ENCODE measurements around the gene BANP. TPM values are rescaled to one million over a fixed set of nuclear protein-coding genes. Genes with fewer than 3 reads are reported as not detected.

Gene BANP
- total RNA-seq, 1 donor from 2014 or later = 25.5 TPM

- Mint-ChIP-seq H3K36me3 (ENCODE audit: unreplicated experiment) (peaks cover 6% of the 10 kb centered on the region), H3K27me3 (ENCODE audit: unreplicated experiment) (peaks cover 7% of the 10 kb centered on the region), H3K4me3 (ENCODE audit: unreplicated experiment) (no peak overlapping the region), H3K27ac (ENCODE audit: unreplicated experiment) (no peak overlapping the region), H3K4me1 (ENCODE audit: low read depth, unreplicated experiment) (peaks cover 13% of the 10 kb centered on the region), H3K9me3 (ENCODE audit: unreplicated experiment) (no peaks in the 10 kb centered on the region)
- DNase-seq = no peak
- TF ChIP-seq, protein P1, sequence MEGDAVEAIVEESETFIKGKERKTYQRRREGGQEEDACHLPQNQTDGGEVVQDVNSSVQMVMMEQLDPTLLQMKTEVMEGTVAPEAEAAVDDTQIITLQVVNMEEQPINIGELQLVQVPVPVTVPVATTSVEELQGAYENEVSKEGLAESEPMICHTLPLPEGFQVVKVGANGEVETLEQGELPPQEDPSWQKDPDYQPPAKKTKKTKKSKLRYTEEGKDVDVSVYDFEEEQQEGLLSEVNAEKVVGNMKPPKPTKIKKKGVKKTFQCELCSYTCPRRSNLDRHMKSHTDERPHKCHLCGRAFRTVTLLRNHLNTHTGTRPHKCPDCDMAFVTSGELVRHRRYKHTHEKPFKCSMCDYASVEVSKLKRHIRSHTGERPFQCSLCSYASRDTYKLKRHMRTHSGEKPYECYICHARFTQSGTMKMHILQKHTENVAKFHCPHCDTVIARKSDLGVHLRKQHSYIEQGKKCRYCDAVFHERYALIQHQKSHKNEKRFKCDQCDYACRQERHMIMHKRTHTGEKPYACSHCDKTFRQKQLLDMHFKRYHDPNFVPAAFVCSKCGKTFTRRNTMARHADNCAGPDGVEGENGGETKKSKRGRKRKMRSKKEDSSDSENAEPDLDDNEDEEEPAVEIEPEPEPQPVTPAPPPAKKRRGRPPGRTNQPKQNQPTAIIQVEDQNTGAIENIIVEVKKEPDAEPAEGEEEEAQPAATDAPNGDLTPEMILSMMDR (IDR thresholded peaks at IDR 0.05; ENCODE audit: partially characterized antibody, unreplicated experiment) = no peak
These were observed 113.9 kb downstream of the BANP start for GRCh38 chr16:88064889-88065746.

DNA sequence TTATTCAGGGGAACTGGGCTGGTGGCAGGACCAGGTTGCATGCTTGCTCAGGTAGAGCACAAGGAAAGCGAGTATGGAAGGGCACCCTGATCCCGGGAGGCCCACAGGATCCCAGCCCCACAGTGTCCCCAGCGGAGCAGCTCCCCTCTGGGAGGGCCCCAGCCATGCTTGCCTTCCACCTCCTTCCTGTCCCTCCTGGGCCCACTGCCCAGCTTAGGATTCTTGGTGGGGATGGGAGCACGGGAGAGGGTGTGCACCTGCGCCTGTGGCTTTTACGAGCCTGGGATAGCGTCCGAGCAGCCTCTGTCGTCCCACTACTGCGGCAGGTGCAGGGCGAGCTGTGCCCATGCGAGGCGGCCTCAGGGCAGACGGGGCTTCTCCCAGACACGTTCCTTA is 114.5 kb downstream of the BANP start:
- TF ChIP-seq, protein P1 (IDR thresholded peaks at IDR 0.05; ENCODE audit: partially characterized antibody, unreplicated experiment) = no peak
- Mint-ChIP-seq H3K4me1 (ENCODE audit: low read depth, unreplicated experiment) (peaks cover 17% of the 10 kb centered on the region), H3K4me3 (ENCODE audit: unreplicated experiment) (no peak overlapping the region), H3K9me3 (ENCODE audit: unreplicated experiment) (peaks cover 4% of the 10 kb centered on the region), H3K27ac (ENCODE audit: unreplicated experiment) (no peak overlapping the region), H3K27me3 (ENCODE audit: unreplicated experiment) (peaks cover 7% of the 10 kb centered on the region), H3K36me3 (ENCODE audit: unreplicated experiment) (peaks cover 6% of the 10 kb centered on the region)
- no peak for DNase-seq

DNA sequence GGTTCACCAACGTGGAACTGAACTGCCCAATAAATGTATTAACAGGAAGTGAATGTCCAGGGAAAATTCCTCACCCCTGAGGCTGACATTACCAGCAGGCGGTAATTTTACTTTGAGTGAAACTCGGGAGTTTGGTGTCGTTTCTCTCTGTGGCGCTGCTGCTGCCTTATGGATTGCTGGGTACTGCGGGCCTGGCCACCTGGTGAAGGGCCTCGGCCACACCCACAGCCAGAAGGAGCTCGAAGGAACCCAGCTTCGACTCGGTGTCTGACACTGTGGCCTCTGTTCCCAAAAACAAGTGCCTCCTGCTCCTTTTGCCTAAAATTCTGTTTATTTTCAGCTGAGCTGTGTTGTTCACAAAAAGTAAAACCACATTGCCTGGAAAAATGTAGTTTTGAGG is 115.0 kb downstream of the BANP start:
- peaks cover 17% of the 10 kb centered on the region for H3K4me1 Mint-ChIP-seq (ENCODE audit: low read depth, unreplicated experiment)
- peaks cover 4% of the 10 kb centered on the region for H3K9me3 Mint-ChIP-seq (ENCODE audit: unreplicated experiment)
- peak overlapping the region; percentile 46 for H3K4me3 Mint-ChIP-seq (ENCODE audit: unreplicated experiment)
- H3K36me3 Mint-ChIP-seq (ENCODE audit: unreplicated experiment) = peaks cover 6% of the 10 kb centered on the region
- peaks cover 7% of the 10 kb centered on the region for H3K27me3 Mint-ChIP-seq (ENCODE audit: unreplicated experiment)
- no peak for DNase-seq
- H3K27ac Mint-ChIP-seq (ENCODE audit: unreplicated experiment) = no peak overlapping the region
- TF ChIP-seq, protein P1 (IDR thresholded peaks at IDR 0.05; ENCODE audit: partially characterized antibody, unreplicated experiment) = no peak

DNA sequence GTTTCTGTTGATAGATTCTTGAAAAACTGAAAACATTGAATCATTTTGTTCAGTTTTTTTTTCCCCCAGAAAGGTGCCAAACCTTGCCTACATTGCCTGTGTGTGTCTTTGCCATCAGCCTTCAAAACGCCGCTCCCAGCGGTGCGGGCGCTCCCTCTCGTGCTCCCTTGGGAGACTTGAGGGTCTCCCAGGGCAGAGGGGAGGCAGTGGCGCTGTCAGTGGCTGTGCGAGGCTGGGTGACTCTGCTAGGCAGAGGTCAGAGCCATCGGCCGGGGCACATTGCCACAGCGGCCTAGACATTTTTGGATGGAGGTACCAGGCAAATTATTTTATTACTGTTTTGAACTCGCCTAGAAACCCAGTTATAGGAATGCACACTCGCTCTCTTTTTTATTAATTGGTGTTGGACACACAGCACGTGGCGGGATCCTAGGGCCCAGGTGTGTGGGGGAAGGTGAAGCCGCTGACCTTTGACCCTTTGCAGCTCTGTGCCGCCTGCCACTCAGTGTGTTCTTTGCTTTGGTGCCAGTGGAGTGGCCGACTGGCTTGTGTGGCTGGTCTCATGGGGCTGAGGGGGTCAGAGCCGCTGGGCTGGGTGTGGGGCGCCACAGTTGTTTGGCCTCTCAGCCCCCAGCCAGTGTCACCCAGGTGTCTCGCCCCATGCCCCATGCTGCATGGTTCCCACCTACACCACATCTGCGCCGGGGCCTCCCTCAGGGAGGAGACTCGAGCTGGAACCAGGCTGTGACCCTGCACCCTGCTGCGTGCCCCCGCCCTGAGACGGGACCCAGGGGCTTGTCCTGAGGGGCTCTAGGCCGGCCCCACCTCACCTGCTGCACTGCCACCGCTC is 115.7 kb downstream of the BANP start:
- TF ChIP-seq, protein P1 (IDR thresholded peaks at IDR 0.05; ENCODE audit: partially characterized antibody, unreplicated experiment) = no peak
- no peak overlapping the region for H3K27ac Mint-ChIP-seq (ENCODE audit: unreplicated experiment)
- DNase-seq = peak; percentile 9
- peaks cover 5% of the 10 kb centered on the region for H3K9me3 Mint-ChIP-seq (ENCODE audit: unreplicated experiment)
- peaks cover 7% of the 10 kb centered on the region for H3K27me3 Mint-ChIP-seq (ENCODE audit: unreplicated experiment)
- H3K4me1 Mint-ChIP-seq (ENCODE audit: low read depth, unreplicated experiment) = peaks cover 17% of the 10 kb centered on the region
- H3K4me3 Mint-ChIP-seq (ENCODE audit: unreplicated experiment) = no peak overlapping the region
- peaks cover 6% of the 10 kb centered on the region for H3K36me3 Mint-ChIP-seq (ENCODE audit: unreplicated experiment)
